B cell (primary cell): ENCODE measurements around the gene KRTAP10-12. TPM values are rescaled to one million over a fixed set of nuclear protein-coding genes. Genes with fewer than 3 reads are reported as not detected.

Experiments
- ATAC-seq: fragments of 200-7000 bp; cut with Tn5 transposase; one replicate; pipeline ENCODE4 v1.10.0; 2021; ENCODE audit warnings: low read depth, mild to moderate bottlenecking, moderate number of reproducible peaks, moderate library complexity
- CTCF ChIA-PET: fragments of 350-600 bp; sonication (Branson Sonifier 250); formaldehyde crosslinking; loops from one replicate; lab custom pipeline; 2021; ENCODE audit warnings: antibody characterized with exemption, inconsistent platforms; lab: Charles Lee
- POLR2A ChIA-PET: fragments of 350-600 bp; sonication (Branson Sonifier 250); formaldehyde crosslinking; loops from one replicate; lab custom pipeline; 2021; ENCODE audit warnings: antibody characterized with exemption; lab: Charles Lee
- DNase-seq: peaks from one replicate; pipeline ENCODE4 v3.0.0; 2013
- H2AFZ ChIP-seq: 2 replicates; pipeline ENCODE4 v1.6.1; 2012; ENCODE audit warnings: mild to moderate bottlenecking, low read depth, low read length; ENCODE audit not compliant: insufficient read depth, poor library complexity, severe bottlenecking
- H3K27ac ChIP-seq, 2 donors: 1 replicate in 1 of 2; 2 replicates in 1 of 2; pipeline ENCODE4 v1.5.1; 2012 to 2013; ENCODE audit warnings: low read length in 2 of 2, mild to moderate bottlenecking in 2 of 2, moderate library complexity in 1 of 2
- H3K27me3 ChIP-seq, 4 experiments: fragments of 200-600 bp in 1 of 4; sonication (generic) in 1 of 4; replicated peaks in 1 of 4; 1 replicate in 2 of 4; 2 replicates in 2 of 4; pipeline versions ENCODE4 v1.6.1 to v1.7.0; 2013 to 2016; ENCODE audit warnings: low read length in 3 of 4, mild to moderate bottlenecking in 2 of 4, mixed read lengths in 1 of 4, moderate library complexity in 1 of 4; ENCODE audit not compliant: insufficient read depth in 4 of 4, control insufficient read depth in 3 of 4; ENCODE audit errors: control extremely low read depth in 1 of 4
- H3K36me3 ChIP-seq, 2 experiments: replicated peaks in 1 of 2; 1 replicate in 1 of 2; 2 replicates in 1 of 2; pipeline versions ENCODE4 v1.6.1 to v1.7.1; 2013; ENCODE audit warnings: low read length in 1 of 2; ENCODE audit not compliant: insufficient read depth in 2 of 2, control insufficient read depth in 1 of 2; ENCODE audit errors: control extremely low read depth in 1 of 2, extremely low read depth in 1 of 2
- H3K4me1 ChIP-seq, 2 donors: fragments of 200-600 bp in 1 of 2; sonication (generic) in 1 of 2; 1 replicate in 1 of 2; 2 replicates in 1 of 2; pipeline versions ENCODE4 v1.5.1 to v1.6.1; 2013 to 2017; ENCODE audit warnings: low read length in 2 of 2; ENCODE audit not compliant: control insufficient read depth in 2 of 2, insufficient read depth in 2 of 2
- H3K4me2 ChIP-seq: replicated peaks from 2 replicates; pipeline ENCODE3; 2012; ENCODE audit warnings: mild to moderate bottlenecking, low read depth, low read length; ENCODE audit not compliant: poor library complexity, severe bottlenecking
- H3K4me3 ChIP-seq, 5 experiments: fragments of 200-600 bp in 1 of 5; sonication (generic) in 1 of 5; 1 replicate in 3 of 5; 2 replicates in 2 of 5; pipeline versions ENCODE4 v1.5.1 to v1.7.0; 2011 to 2016; ENCODE audit warnings: low read length in 4 of 5, mild to moderate bottlenecking in 4 of 5, low read depth in 2 of 5, control low read depth in 1 of 5, moderate library complexity in 1 of 5; ENCODE audit not compliant: insufficient read depth in 1 of 5; ENCODE audit errors: control extremely low read depth in 1 of 5, extremely low read depth in 1 of 5
- H3K79me2 ChIP-seq: fragments of 200-600 bp; sonication (generic); one replicate; pipeline ENCODE4 v1.6.0; 2016; ENCODE audit warnings: low read length; ENCODE audit not compliant: control insufficient read depth, insufficient read depth
- H3K9ac ChIP-seq: fragments of 200-600 bp; sonication (generic); 2 replicates; pipeline ENCODE4 v1.6.1; 2017; ENCODE audit warnings: mild to moderate bottlenecking, low read length, moderate library complexity
- H3K9me3 ChIP-seq, 3 donors: one replicate each; pipeline versions ENCODE4 v1.6.1 to v1.7.1; 2013; ENCODE audit warnings: low read length in 2 of 3; ENCODE audit not compliant: control insufficient read depth in 2 of 3, insufficient read depth in 1 of 3; ENCODE audit errors: control extremely low read depth in 1 of 3
- H4K20me1 ChIP-seq: 2 replicates; pipeline ENCODE4 v1.6.0; 2012; ENCODE audit warnings: mild to moderate bottlenecking, low read length; ENCODE audit not compliant: insufficient read depth, control insufficient read depth, poor library complexity, severe bottlenecking
- H3K27ac Mint-ChIP-seq: one replicate; pipeline ENCODE4 v1.8.0; 2021; ENCODE audit warnings: mixed read lengths
- H3K27me3 Mint-ChIP-seq: one replicate; pipeline ENCODE4 v1.8.0; 2021; ENCODE audit warnings: mixed read lengths
- H3K4me1 Mint-ChIP-seq: one replicate; pipeline ENCODE4 v1.8.0; 2021; ENCODE audit warnings: mixed read lengths
- H3K4me3 Mint-ChIP-seq: one replicate; pipeline ENCODE4 v1.8.0; 2021; ENCODE audit warnings: mixed read lengths
- H3K9me3 Mint-ChIP-seq: one replicate; pipeline ENCODE4 v1.8.0; 2022; ENCODE audit warnings: mixed read lengths; ENCODE audit not compliant: insufficient read depth
- CTCF ChIP-seq: fragments of 200-600 bp; IDR thresholded peaks from one replicate; pipeline ENCODE4 v1.8.0; 2022; ENCODE audit warnings: antibody characterized with exemption, mild to moderate bottlenecking
- EZH2 ChIP-seq: IDR thresholded peaks from 2 replicates; pipeline ENCODE4 v1.6.1; 2012; ENCODE audit warnings: borderline replicate concordance, low read depth, mild to moderate bottlenecking, moderate library complexity, low read length; ENCODE audit not compliant: insufficient read depth, poor library complexity, severe bottlenecking
- WGBS: methylation state at CpG from one replicate; pipeline ENCODE4 v1.1.5; 2013; ENCODE audit warnings: missing lambda C conversion rate; ENCODE audit not compliant: insufficient coverage; 5-methylcytosine and 5-hydroxymethylcytosine counted together
- intact Hi-C: fragments of 100-400 bp; cut with micrococcal nuclease; formaldehyde crosslinking; loops from one replicate; pipeline ENCODE4 v1.10.0; 2022
- polyA plus RNA-seq: library from polyadenylated mRNA; depleted of rRNA; stranded (reverse); fragments of >200 nt; gene quantifications from 2 replicates; pipeline ENCODE4 v1.2.3, GENCODE V29; 2012
- total RNA-seq, 2 donors: library from RNA; stranded (reverse); fragments of 120-200 nt in 1 of 2; gene quantifications; 1 replicate in 1 of 2; 2 replicates in 1 of 2; pipeline versions ENCODE4 v1.2.3 to v1.2.4, GENCODE V29; 2013 to 2022

Gene KRTAP10-12
- total and polyA plus RNA-seq, 2 donors (not counting 1 experiment from before 2014, with no cell fraction given): not detected

GRCh38 chr21:44706026-44706705 lies 9.2 kb downstream of the KRTAP10-12 start:
- WGBS: 23% methylated on average over 54 of the region's 54 CpGs
- H3K4me3 Mint-ChIP-seq: no peak overlapping the region
- POLR2A ChIA-PET: no interaction called here
- TF ChIP-seq CTCF (no peak), EZH2 (no peak)
- peaks cover 4% of the 10 kb centered on the region for H3K9me3 Mint-ChIP-seq
- H3K27ac ChIP-seq: no peak overlapping the region
- intact Hi-C loops: no loop called here
- H3K27me3 Mint-ChIP-seq: peaks cover 57% of the 10 kb centered on the region
- DNase-seq: no peak
- no peak for ATAC-seq
- CTCF ChIA-PET: no interaction called here
- H4K20me1 ChIP-seq: no peaks in the 10 kb centered on the region
- H3K27ac Mint-ChIP-seq: no peak overlapping the region
- H2AFZ ChIP-seq: no peak overlapping the region
- no peaks in the 10 kb centered on the region for H3K79me2 ChIP-seq
- H3K27me3 ChIP-seq: peaks cover 0 to 83% (median 37%) of the 10 kb centered on the region in 4 experiments
- H3K4me2 ChIP-seq: no peak overlapping the region
- no peak overlapping the region for H3K9ac ChIP-seq
- no peaks in the 10 kb centered on the region for H3K36me3 ChIP-seq
- H3K9me3 ChIP-seq: peaks cover 0 to 34% (median 7%) of the 10 kb centered on the region in 3 donors
- H3K4me1 Mint-ChIP-seq: peaks cover 2% of the 10 kb centered on the region
- no peak overlapping the region for H3K4me3 ChIP-seq
- peaks cover 4% of the 10 kb centered on the region in 2 donors for H3K4me1 ChIP-seq
